ENCODE measurements around the gene GGNBP2. TPM values are rescaled to one million over a fixed set of nuclear protein-coding genes. Genes with fewer than 3 reads are reported as not detected.

Gene GGNBP2
- polyA plus RNA-seq, 1 donor from 2014 or later: 112 TPM

GRCh38 chr17:36525113-36525512 lies 19.6 kb upstream of the GGNBP2 start:
- Histone ChIP-seq H3K27me3 (ENCODE audit: insufficient read depth, low read depth, low read length) (no peaks in the 10 kb centered on the region), H3K27ac (ENCODE audit: low read length) (no peak overlapping the region), H3K9me3 (ENCODE audit: low read length) (no peaks in the 10 kb centered on the region), H3K79me2 (replicated peaks; ENCODE audit: insufficient read depth, low read length) (no peaks in the 10 kb centered on the region), H3K4me2 (ENCODE audit: low read length) (no peak overlapping the region), H3K36me3 (ENCODE audit: insufficient read depth, low read length) (peaks cover 9% of the 10 kb centered on the region), H3K9me2 (ENCODE audit: insufficient read depth, low read length) (no peaks in the 10 kb centered on the region), H3F3A (ENCODE audit: insufficient read depth, low read length, poor library complexity, severe bottlenecking) (no peaks in the 10 kb centered on the region), H3K9ac (ENCODE audit: low read length) (no peak overlapping the region), H2AFZ (ENCODE audit: low read depth, low read length) (no peak overlapping the region), H4K20me1 (ENCODE audit: insufficient read depth) (no peaks in the 10 kb centered on the region), H3K4me3 (ENCODE audit: low read length) (no peak overlapping the region)
- TF ChIP-seq, protein P1, sequence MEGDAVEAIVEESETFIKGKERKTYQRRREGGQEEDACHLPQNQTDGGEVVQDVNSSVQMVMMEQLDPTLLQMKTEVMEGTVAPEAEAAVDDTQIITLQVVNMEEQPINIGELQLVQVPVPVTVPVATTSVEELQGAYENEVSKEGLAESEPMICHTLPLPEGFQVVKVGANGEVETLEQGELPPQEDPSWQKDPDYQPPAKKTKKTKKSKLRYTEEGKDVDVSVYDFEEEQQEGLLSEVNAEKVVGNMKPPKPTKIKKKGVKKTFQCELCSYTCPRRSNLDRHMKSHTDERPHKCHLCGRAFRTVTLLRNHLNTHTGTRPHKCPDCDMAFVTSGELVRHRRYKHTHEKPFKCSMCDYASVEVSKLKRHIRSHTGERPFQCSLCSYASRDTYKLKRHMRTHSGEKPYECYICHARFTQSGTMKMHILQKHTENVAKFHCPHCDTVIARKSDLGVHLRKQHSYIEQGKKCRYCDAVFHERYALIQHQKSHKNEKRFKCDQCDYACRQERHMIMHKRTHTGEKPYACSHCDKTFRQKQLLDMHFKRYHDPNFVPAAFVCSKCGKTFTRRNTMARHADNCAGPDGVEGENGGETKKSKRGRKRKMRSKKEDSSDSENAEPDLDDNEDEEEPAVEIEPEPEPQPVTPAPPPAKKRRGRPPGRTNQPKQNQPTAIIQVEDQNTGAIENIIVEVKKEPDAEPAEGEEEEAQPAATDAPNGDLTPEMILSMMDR (IDR thresholded peaks at IDR 0.05; ENCODE audit: poor library complexity, severe bottlenecking): no peak
- no peak for TF ChIP-seq MXI1 (conservative IDR thresholded peaks at IDR 0.05; ENCODE audit: poor library complexity, severe bottlenecking)

- Histone ChIP-seq H3K79me2 (replicated peaks; ENCODE audit: insufficient read depth, low read length) (no peaks in the 10 kb centered on the region), H3K4me2 (ENCODE audit: low read length) (no peak overlapping the region), H3K9me3 (ENCODE audit: low read length) (no peaks in the 10 kb centered on the region), H2AFZ (ENCODE audit: low read depth, low read length) (no peak overlapping the region), H3K27ac (ENCODE audit: low read length) (no peak overlapping the region), H3K9me2 (ENCODE audit: insufficient read depth, low read length) (no peaks in the 10 kb centered on the region), H3K9ac (ENCODE audit: low read length) (no peak overlapping the region), H3F3A (ENCODE audit: insufficient read depth, low read length, poor library complexity, severe bottlenecking) (no peaks in the 10 kb centered on the region), H3K27me3 (ENCODE audit: insufficient read depth, low read depth, low read length) (no peaks in the 10 kb centered on the region), H4K20me1 (ENCODE audit: insufficient read depth) (no peaks in the 10 kb centered on the region), H3K4me3 (ENCODE audit: low read length) (no peak overlapping the region), H3K36me3 (ENCODE audit: insufficient read depth, low read length) (peaks cover 9% of the 10 kb centered on the region)
- TF ChIP-seq SMC3 (conservative IDR thresholded peaks at IDR 0.05; ENCODE audit: poor library complexity): no peak
- no peak for TF ChIP-seq EP300 (conservative IDR thresholded peaks at IDR 0.05; ENCODE audit: poor library complexity, severe bottlenecking)
- no peak for TF ChIP-seq TAF1 (IDR thresholded peaks at IDR 0.05; ENCODE audit: low read depth)
- TF ChIP-seq MXI1 (conservative IDR thresholded peaks at IDR 0.05; ENCODE audit: poor library complexity, severe bottlenecking): no peak
- no peak for TF ChIP-seq EZH2 (IDR thresholded peaks at IDR 0.05; ENCODE audit: borderline replicate concordance, insufficient read depth, low read length, poor library complexity, severe bottlenecking)
Observed at GRCh38 chr17:36525888-36526287, 18.8 kb upstream of the GGNBP2 start.

GRCh38 chr17:36527621-36528250 lies 17.0 kb upstream of the GGNBP2 start:
- no peaks in the 10 kb centered on the region for H3K79me2 ChIP-seq (replicated peaks; ENCODE audit: insufficient read depth, low read length)
- no peak overlapping the region for H3K27ac ChIP-seq (ENCODE audit: low read length)
- no peaks in the 10 kb centered on the region for H3F3A ChIP-seq (ENCODE audit: insufficient read depth, low read length, poor library complexity, severe bottlenecking)
- H3K9me2 ChIP-seq (ENCODE audit: insufficient read depth, low read length): no peaks in the 10 kb centered on the region
- H2AFZ ChIP-seq (ENCODE audit: low read depth, low read length): no peak overlapping the region
- peaks cover 9% of the 10 kb centered on the region for H3K36me3 ChIP-seq (ENCODE audit: insufficient read depth, low read length)
- H3K27me3 ChIP-seq (ENCODE audit: insufficient read depth, low read depth, low read length): no peaks in the 10 kb centered on the region
- H4K20me1 ChIP-seq (ENCODE audit: insufficient read depth): no peaks in the 10 kb centered on the region
- H3K9me3 ChIP-seq (ENCODE audit: low read length): no peaks in the 10 kb centered on the region
- H3K4me3 ChIP-seq (ENCODE audit: low read length): no peak overlapping the region
- TF ChIP-seq EZH2 (IDR thresholded peaks at IDR 0.05; ENCODE audit: borderline replicate concordance, insufficient read depth, low read length, poor library complexity, severe bottlenecking) (no peak), RAD21 (conservative IDR thresholded peaks at IDR 0.05) (no peak), POLR2AphosphoS5 (IDR thresholded peaks at IDR 0.05) (no peak), SMC3 (conservative IDR thresholded peaks at IDR 0.05; ENCODE audit: poor library complexity) (no peak)
- TF ChIP-seq, protein P1 (IDR thresholded peaks at IDR 0.05; ENCODE audit: poor library complexity, severe bottlenecking): no peak
- TF ChIP-seq, protein P2, sequence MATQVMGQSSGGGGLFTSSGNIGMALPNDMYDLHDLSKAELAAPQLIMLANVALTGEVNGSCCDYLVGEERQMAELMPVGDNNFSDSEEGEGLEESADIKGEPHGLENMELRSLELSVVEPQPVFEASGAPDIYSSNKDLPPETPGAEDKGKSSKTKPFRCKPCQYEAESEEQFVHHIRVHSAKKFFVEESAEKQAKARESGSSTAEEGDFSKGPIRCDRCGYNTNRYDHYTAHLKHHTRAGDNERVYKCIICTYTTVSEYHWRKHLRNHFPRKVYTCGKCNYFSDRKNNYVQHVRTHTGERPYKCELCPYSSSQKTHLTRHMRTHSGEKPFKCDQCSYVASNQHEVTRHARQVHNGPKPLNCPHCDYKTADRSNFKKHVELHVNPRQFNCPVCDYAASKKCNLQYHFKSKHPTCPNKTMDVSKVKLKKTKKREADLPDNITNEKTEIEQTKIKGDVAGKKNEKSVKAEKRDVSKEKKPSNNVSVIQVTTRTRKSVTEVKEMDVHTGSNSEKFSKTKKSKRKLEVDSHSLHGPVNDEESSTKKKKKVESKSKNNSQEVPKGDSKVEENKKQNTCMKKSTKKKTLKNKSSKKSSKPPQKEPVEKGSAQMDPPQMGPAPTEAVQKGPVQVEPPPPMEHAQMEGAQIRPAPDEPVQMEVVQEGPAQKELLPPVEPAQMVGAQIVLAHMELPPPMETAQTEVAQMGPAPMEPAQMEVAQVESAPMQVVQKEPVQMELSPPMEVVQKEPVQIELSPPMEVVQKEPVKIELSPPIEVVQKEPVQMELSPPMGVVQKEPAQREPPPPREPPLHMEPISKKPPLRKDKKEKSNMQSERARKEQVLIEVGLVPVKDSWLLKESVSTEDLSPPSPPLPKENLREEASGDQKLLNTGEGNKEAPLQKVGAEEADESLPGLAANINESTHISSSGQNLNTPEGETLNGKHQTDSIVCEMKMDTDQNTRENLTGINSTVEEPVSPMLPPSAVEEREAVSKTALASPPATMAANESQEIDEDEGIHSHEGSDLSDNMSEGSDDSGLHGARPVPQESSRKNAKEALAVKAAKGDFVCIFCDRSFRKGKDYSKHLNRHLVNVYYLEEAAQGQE (IDR thresholded peaks at IDR 0.05; ENCODE audit: borderline replicate concordance): no peak
- no peak overlapping the region for H3K9ac ChIP-seq (ENCODE audit: low read length)
- no peak overlapping the region for H3K4me2 ChIP-seq (ENCODE audit: low read length)

All from neural cell (in vitro differentiated cells).